GM12801 (cell line): Measurements from ENCODE around the gene PIAS1.

ENCODE experiments used
- TF ChIP-seq, protein P1 (sequence below): IDR thresholded peaks from one replicate; pipeline ENCODE4 v1.5.1; 2011; ENCODE audit warnings: control low read depth; ENCODE audit not compliant: insufficient read length; ENCODE audit errors: extremely low read depth

PIAS1 gene

DNA sequence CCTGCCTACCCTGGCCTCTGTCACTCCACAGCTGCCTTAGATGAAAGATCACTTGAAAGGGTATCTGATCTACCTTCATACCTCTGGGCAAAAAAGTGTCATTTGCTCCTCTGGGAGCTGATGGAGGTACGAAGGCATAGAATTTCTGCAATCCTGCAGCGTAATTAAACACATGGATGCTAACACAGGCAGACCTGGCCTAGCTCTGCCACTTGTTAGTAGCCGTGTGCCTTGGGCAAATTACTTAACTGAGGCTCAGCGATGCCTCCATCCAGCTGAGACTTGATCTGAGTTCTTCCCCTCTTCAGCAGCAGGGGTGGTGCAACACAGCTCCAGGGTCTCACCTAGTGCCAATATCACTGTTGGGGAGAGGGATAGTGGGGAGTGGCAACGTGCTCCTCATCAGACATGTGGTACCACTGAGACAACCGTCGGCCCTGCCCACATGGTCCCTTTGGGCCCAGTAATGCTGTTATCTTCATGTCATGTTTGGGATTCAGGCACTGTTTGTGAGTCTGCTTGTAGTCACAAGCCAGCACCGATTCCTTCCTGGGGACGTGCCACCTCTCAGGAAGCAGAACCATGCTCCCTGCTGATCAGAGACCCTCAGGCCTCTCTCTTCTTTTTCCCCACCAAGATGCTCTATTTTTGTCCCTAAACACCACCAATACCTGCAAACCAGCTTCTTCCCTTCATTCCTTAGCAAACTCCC, 34.1 kb upstream of the PIAS1 start:
- TF ChIP-seq, protein P1, sequence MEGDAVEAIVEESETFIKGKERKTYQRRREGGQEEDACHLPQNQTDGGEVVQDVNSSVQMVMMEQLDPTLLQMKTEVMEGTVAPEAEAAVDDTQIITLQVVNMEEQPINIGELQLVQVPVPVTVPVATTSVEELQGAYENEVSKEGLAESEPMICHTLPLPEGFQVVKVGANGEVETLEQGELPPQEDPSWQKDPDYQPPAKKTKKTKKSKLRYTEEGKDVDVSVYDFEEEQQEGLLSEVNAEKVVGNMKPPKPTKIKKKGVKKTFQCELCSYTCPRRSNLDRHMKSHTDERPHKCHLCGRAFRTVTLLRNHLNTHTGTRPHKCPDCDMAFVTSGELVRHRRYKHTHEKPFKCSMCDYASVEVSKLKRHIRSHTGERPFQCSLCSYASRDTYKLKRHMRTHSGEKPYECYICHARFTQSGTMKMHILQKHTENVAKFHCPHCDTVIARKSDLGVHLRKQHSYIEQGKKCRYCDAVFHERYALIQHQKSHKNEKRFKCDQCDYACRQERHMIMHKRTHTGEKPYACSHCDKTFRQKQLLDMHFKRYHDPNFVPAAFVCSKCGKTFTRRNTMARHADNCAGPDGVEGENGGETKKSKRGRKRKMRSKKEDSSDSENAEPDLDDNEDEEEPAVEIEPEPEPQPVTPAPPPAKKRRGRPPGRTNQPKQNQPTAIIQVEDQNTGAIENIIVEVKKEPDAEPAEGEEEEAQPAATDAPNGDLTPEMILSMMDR, result no peak

DNA sequence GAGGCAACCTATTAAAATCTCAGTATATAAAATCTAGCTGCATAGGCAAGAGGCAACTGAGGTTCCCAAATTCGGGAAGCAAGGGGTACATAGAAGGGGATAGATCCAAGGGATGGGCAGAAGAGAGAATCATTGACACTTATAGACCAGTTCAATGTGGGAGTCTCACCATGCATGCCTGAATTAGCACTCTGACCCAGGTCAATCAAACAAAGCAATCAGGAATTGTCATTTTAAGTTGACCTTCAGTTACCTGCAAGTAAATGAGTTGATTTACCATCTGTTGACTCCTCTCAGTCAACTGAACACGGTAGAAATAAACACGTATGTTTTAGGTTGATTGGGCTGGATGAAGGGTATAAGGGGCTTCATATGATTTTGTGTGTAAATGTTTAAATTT, 33.4 kb upstream of the PIAS1 start:
- TF ChIP-seq, protein P1, result no peak

DNA sequence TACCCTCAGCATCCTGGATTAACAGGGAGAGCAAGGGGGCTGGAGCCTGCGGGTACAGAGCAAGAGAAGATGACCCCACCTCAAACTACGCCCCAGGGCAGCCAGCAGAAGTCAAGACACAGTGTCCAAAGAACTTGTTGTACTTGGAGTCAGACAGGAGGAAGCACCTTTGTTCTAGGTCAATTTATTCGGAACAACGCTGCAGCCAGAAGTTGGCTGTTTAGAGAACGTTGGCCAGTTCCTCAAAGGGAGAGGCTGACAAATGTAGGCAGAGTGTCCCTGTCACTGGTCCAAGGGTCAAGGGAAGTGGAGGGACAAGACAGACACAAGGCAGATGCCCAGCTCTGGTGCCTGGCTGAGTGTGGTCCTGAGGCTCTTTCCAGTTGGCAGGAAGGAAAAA, 32.1 kb upstream of the PIAS1 start:
- TF ChIP-seq, protein P1, result no peak

DNA sequence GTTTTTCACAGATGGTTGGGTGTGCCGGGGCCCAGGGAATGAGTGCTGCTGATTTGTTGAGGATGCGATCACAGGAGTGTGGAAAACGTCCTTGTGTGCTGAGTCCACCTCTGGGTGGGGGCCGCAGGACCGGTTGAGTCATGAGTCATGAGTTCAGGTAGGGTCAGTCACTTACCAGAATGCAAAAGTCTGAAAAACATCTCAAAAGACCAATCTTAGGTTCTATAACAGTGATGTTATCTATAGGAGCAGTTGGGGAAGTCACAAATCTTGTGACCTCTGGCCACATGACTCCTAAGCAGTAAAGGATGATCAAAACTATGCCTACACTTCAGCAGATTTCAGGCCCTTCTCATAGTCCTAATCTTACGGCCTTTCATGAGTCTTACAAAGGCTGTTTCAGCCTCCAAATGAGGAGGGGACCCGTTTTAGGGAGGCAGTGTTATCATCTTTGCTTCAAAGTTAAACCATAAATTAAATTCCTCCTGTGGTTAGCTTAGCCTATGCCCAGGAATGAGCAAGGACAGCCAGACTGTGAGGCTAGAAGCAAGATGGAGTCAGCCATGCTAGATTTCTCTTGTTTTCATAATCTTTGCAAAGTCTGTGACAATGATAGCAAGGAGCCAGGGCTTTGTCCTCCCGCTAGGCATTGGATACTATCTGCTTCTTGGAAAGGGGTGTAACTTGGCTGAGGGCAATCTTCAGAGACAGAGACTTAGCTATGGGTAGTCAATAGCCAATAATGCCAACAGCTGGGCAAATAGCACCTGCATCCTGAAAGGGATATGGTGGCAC, 30.6 kb upstream of the PIAS1 start:
- TF ChIP-seq, protein P1, result no peak

DNA sequence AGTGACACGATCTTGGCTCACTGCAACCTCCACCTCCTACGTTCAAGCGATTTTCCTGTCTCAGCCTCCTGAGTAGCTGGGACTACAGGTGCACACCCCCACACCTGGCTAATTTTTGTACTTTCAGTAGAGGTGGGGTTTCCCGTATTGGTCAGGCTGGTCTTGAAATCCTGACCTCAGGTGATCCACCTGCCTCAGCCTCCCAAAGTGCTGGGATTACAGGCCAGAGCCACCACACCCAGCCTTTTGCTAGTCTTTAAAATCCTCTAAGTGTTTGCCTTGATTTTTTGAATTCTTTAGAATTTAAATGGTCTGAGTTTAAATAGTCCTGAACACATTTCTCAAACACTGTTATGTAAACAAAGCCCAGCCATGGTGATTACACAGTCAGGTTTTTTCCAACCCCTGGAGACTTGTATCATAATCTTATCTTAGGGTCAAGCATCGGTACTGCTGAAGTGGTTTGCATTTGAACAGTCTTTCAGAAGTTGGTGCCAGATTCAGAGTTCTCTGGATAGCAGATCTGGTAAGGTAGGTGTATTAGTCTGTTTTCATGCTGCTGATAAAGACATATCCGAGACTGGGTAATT, 28.2 kb upstream of the PIAS1 start:
- TF ChIP-seq, protein P1, result no peak

DNA sequence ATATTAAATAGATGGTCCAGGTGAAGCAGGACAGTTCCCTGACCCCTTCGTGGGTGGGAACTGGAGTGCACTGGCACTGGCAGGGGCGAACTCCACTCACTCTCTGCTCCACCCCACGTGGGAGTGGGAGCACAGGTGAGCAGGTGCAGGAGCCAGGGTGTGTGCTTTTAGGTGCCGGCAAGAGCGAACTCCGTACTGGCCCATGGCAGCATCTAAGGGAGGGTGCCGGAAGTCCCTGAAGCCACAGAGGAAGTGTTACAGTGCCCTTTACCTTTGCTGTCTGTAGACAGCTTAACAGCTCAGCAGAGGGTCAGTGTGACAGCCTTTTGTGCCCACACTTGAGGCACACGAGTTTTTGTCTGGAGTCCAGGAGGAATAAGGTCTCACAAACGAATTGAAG, 26.7 kb upstream of the PIAS1 start:
- TF ChIP-seq, protein P1, result no peak

DNA sequence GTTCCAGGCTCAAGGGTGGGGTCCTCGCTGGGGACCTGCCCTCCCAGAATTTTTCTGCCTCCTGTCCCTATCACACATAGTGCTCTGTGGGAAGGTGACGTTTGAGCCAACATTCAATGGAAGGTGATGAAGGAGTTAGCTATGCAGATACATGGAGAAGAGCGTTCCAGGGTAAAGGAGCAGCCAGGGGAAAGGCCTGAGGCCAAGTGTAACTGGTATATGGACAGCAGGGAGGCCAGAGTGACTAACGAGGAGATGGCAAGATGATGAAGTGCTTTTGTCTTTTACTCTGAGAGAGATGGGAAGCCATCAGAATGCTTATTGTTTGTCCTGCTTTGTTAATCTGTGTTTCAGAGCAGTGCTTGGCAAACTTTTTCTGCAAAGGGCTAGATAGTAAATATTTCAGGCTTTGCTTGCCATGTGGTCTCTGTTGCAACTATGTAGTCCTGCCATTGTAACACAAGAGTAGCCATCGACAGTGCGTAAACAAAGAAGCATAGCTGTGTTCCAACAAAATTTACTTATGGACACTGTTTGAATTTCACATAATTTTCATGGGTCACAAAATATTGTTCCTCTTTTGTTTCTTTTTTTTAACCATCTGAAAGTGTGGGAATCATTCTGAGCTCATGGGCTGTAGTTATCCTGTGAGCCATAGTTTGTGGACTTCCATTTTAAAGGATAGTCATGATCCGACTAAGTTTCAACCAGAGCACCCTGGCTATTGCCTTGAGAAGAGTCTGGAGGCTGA, 25.8 kb upstream of the PIAS1 start:
- TF ChIP-seq, protein P1, result no peak
